Stimulated activated memory B cell treated with anti-CD40 and anti-IgM and Interleukin-4, amounts not matched to agents 10 μg/mL and 1 μg/mL and 100 μg/mL, for 72 hours (primary cell): ENCODE results near the gene DEFB124.
"Not testable (repeated sequence)": the region's sequence is repeated elsewhere in the genome, so short reads cannot be mapped to it uniquely, and the experiment has no call there.

ENCODE experiments used
- ATAC-seq: fragments of 150-1000 bp; cut with Tn5 transposase; 2 replicates; pipeline ENCODE4 v1.10.0; 2021
- H3K27ac Mint-ChIP-seq: one replicate; pipeline ENCODE4 v1.8.0; 2022; ENCODE audit warnings: mild to moderate bottlenecking, mixed read lengths
- H3K27me3 Mint-ChIP-seq: one replicate; pipeline ENCODE4 v1.8.0; 2022; ENCODE audit warnings: mixed read lengths
- H3K36me3 Mint-ChIP-seq: one replicate; pipeline ENCODE4 v1.8.0; 2022; ENCODE audit warnings: mixed read lengths
- H3K4me1 Mint-ChIP-seq: one replicate; pipeline ENCODE4 v1.8.0; 2022; ENCODE audit warnings: mixed read lengths
- H3K4me3 Mint-ChIP-seq: one replicate; pipeline ENCODE4 v1.8.0; 2022; ENCODE audit warnings: mild to moderate bottlenecking, moderate library complexity, mixed read lengths
- H3K9me3 Mint-ChIP-seq: one replicate; pipeline ENCODE4 v1.8.0; 2022; ENCODE audit warnings: mixed read lengths

Gene DEFB124

DNA sequence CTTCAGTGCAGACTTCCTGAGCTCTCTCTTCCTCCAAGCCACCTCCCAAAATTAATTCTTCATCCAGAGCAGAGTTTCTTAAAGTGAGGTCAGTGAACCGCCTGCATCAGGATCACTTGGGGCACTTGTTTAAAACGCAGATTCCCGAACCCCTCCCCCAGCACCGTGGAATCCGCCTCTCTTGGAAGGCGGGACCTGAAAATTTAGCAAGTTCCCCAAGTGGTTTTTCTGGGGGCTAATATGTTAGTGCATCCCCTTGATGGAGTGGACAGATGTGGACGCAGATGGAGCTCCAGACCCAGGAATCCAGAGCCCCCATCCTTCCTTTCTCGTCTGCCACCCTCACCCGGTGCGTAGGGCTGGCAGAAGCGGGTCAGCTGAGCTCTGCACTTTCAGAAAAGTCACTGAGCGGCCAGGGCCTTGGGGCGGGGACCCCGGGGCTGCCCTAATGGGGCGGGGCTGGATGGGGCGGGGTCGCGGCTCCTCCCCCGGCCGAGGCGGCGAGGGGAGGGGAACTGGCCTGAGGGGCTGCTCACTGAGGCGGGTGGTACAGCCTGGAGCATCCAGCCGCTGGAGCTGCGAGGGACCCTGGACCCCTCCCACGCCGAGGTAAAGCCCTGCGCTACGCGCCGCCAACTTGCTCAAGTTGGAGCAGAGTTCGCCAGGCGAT, at the start of gene DEFB124, which contains the start of gene REM1:
DEFB124 (minus strand) TSS at position 370 of the 670 bp plus-strand sequence. CDS start 2,114 bp downstream, outside the sequence.
REM1 (plus strand) TSS at position 531 of the 670 bp plus-strand sequence. CDS start 1,158 bp downstream, outside the sequence.
- peak within 1 kb of the TSS; percentile 25 for H3K4me3 Mint-ChIP-seq
- H3K9me3 Mint-ChIP-seq = no peaks in the 10 kb centered on the region
- peaks cover 32% of the 10 kb centered on the region for H3K4me1 Mint-ChIP-seq
- peak within 1 kb of the TSS; percentile 66 for H3K27ac Mint-ChIP-seq
- ATAC-seq = peak; percentile 31
- H3K27me3 Mint-ChIP-seq = peaks cover 44% of the 10 kb centered on the region
- no peaks in the 10 kb centered on the region for H3K36me3 Mint-ChIP-seq

- peaks cover 26% of the 10 kb centered on the region for H3K4me1 Mint-ChIP-seq
- peaks cover 38% of the 10 kb centered on the region for H3K36me3 Mint-ChIP-seq
- no peak for ATAC-seq
- no peaks in the 10 kb centered on the region for H3K9me3 Mint-ChIP-seq
- H3K27ac Mint-ChIP-seq = no peak overlapping the region
- H3K27me3 Mint-ChIP-seq = no peaks in the 10 kb centered on the region
- no peak overlapping the region for H3K4me3 Mint-ChIP-seq
These were observed 48.7 kb upstream of the DEFB124 start for GRCh38 chr20:31523361-31524283.

GRCh38 chr20:31522731-31523130, 47.8 kb upstream of the DEFB124 start:
- no peak overlapping the region for H3K27ac Mint-ChIP-seq
- H3K36me3 Mint-ChIP-seq = peaks cover 31% of the 10 kb centered on the region
- H3K4me3 Mint-ChIP-seq = no peak overlapping the region
- H3K9me3 Mint-ChIP-seq = no peaks in the 10 kb centered on the region
- H3K4me1 Mint-ChIP-seq = peaks cover 26% of the 10 kb centered on the region
- H3K27me3 Mint-ChIP-seq = no peaks in the 10 kb centered on the region
- no peak for ATAC-seq

- not testable (repeated sequence) for H3K4me3 Mint-ChIP-seq, H3K27me3 Mint-ChIP-seq, H3K9me3 Mint-ChIP-seq, ATAC-seq, H3K27ac Mint-ChIP-seq
- Mint-ChIP-seq H3K4me1 (peaks cover 26% of the 10 kb centered on the region), H3K36me3 (peaks cover 18% of the 10 kb centered on the region)
These were observed 46.3 kb upstream of the DEFB124 start for GRCh38 chr20:31521267-31521666.

GRCh38 chr20:31517373-31517772, 42.4 kb upstream of the DEFB124 start:
- Mint-ChIP-seq H3K27ac (no peak overlapping the region), H3K4me3 (no peak overlapping the region), H3K9me3 (no peaks in the 10 kb centered on the region), H3K36me3 (peaks cover 7% of the 10 kb centered on the region), H3K27me3 (no peaks in the 10 kb centered on the region), H3K4me1 (peaks cover 26% of the 10 kb centered on the region)
- no peak for ATAC-seq

GRCh38 chr20:31516651-31517050, 41.7 kb upstream of the DEFB124 start:
- Mint-ChIP-seq H3K36me3 (peaks cover 7% of the 10 kb centered on the region), H3K9me3 (no peaks in the 10 kb centered on the region)
- no peak for ATAC-seq

GRCh38 chr20:31516166-31516565, 41.2 kb upstream of the DEFB124 start:
- no peak for ATAC-seq
- Mint-ChIP-seq H3K4me1 (peaks cover 22% of the 10 kb centered on the region), H3K36me3 (peaks cover 7% of the 10 kb centered on the region)

More at GRCh38 chr20:31516651-31517050, 41.7 kb upstream of the DEFB124 start:
- no peaks in the 10 kb centered on the region for H3K27me3 Mint-ChIP-seq
- H3K4me1 Mint-ChIP-seq = peaks cover 22% of the 10 kb centered on the region
- H3K27ac Mint-ChIP-seq = no peak overlapping the region
- no peak overlapping the region for H3K4me3 Mint-ChIP-seq

GRCh38 chr20:31515775-31516107, 40.8 kb upstream of the DEFB124 start:
- no peak for ATAC-seq
- Mint-ChIP-seq H3K4me3 (no peak overlapping the region), H3K27me3 (no peaks in the 10 kb centered on the region), H3K4me1 (peaks cover 21% of the 10 kb centered on the region), H3K9me3 (no peaks in the 10 kb centered on the region), H3K27ac (no peak overlapping the region), H3K36me3 (peaks cover 7% of the 10 kb centered on the region)

More at GRCh38 chr20:31516166-31516565, 41.2 kb upstream of the DEFB124 start:
- Mint-ChIP-seq H3K27ac (no peak overlapping the region), H3K9me3 (no peaks in the 10 kb centered on the region), H3K27me3 (no peaks in the 10 kb centered on the region), H3K4me3 (no peak overlapping the region)

DNA sequence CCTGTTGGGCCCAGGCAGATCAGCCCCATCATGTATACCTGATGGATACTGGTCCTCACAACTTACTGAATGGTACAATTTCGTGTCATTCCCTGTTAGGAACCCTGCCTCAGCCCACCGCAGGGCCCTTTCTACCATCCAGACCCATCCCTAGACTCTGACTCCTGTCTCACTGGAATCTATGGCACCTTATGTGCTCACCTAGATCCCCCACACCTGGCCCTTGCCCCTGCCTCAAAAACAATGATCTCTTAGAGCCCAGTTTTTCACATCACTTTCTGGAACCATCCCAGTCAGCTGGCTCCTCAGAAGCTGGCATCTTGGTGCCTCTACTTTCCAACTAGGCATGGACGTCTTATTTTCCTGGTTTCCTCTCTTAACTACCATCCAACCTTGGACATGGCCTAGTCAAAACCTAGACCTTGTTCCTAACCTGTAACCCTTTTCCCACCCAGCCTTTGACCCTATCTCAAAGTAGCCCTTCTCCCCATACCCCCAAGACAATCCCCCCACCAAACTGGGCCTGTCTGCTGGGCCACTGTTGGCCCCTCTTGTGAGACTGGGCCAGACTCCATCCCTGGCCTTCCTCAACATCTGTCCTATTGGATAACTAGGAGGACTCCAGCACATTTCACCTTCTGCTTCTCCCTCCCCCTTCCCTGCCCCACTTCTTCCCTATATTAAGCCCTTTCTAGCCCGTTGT, 40.3 kb upstream of the DEFB124 start:
- Mint-ChIP-seq H3K27ac (no peak overlapping the region), H3K27me3 (no peaks in the 10 kb centered on the region), H3K36me3 (peaks cover 7% of the 10 kb centered on the region), H3K4me1 (peaks cover 16% of the 10 kb centered on the region), H3K9me3 (no peaks in the 10 kb centered on the region), H3K4me3 (no peak overlapping the region)
- no peak for ATAC-seq

DNA sequence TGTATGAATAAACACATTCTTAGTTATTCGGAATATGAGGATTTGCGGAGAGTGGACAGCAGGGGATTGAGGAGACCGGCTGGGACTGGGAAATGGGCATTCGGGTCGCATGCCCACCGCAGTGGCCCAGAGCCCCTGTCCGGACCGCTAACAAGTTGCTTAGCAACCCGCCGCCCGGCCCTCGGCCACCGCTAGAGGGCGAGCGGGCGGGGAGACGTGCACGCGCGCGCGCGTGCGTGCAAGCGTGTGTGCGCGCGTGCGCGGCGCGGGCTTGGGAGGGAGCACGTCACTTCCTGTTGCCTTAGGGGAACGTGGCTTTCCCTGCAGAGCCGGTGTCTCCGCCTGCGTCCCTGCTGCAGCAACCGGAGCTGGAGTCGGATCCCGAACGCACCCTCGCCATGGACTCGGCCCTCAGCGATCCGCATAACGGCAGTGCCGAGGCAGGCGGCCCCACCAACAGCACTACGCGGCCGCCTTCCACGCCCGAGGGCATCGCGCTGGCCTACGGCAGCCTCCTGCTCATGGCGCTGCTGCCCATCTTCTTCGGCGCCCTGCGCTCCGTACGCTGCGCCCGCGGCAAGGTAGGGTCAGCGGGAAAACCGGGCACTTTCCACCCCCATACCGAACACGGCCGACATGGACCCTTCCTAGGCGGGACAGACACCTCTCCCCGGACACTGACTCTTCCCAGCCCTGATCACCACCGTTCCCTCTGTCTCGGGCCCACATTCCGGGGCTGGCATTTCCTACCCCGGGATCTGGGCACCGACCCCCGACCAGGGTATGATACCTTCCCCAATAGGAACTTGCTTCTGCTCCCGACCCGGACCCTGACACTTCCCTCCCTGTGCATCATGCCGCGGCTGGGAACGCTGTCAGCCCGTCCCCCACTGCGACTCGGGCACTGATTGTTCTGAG, 39.5 kb upstream of the DEFB124 start, which contains the start of gene HM13:
HM13 (plus strand) TSS at position 289 of the 918 bp plus-strand sequence; CDS start at position 399, 110 bp downstream.
- peaks cover 11% of the 10 kb centered on the region for H3K4me1 Mint-ChIP-seq
- H3K36me3 Mint-ChIP-seq = peaks cover 5% of the 10 kb centered on the region
- no peak within 1 kb of the TSS for H3K4me3 Mint-ChIP-seq
- peak; percentile 95 for ATAC-seq
- H3K27me3 Mint-ChIP-seq = peaks cover 1% of the 10 kb centered on the region
- H3K27ac Mint-ChIP-seq = no peak within 1 kb of the TSS
- H3K9me3 Mint-ChIP-seq = no peaks in the 10 kb centered on the region

- Mint-ChIP-seq H3K9me3 (no peaks in the 10 kb centered on the region), H3K4me3 (no peak overlapping the region), H3K36me3 (no peaks in the 10 kb centered on the region), H3K27me3 (peaks cover 33% of the 10 kb centered on the region), H3K4me1 (peaks cover under 1% of the 10 kb centered on the region), H3K27ac (no peak overlapping the region)
- ATAC-seq = no peak
These were observed 33.8 kb upstream of the DEFB124 start for GRCh38 chr20:31508517-31509244.

DNA sequence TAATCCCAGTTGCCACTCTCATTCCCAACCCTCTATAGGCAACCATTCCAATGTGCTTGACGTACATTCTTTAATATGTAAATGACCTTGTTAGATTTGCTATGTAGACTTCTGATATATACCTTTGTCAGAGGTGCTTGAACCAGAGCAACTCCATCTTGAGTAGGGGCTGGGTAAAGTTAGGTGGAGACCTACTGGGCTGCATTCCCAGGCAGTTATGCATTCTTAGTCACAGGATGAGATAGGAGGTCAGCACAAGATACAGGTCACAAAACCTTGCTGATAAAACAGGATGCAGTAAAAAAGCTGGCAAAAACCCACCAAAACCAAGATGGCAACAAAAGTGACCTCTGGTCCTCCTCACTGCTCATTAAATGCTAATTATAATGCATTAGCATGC, 31.0 kb upstream of the DEFB124 start:
- Mint-ChIP-seq H3K4me3 (no peak overlapping the region), H3K27ac (no peak overlapping the region), H3K36me3 (no peaks in the 10 kb centered on the region), H3K9me3 (no peaks in the 10 kb centered on the region), H3K27me3 (peaks cover 38% of the 10 kb centered on the region), H3K4me1 (no peaks in the 10 kb centered on the region)
- no peak for ATAC-seq

GRCh38 chr20:31502884-31503673, 28.2 kb upstream of the DEFB124 start:
- not testable (repeated sequence) for H3K4me3 Mint-ChIP-seq

More at GRCh38 chr20:31502884-31503673, 28.2 kb upstream of the DEFB124 start:
- not testable (repeated sequence) for H3K27ac Mint-ChIP-seq, H3K9me3 Mint-ChIP-seq, H3K4me1 Mint-ChIP-seq, H3K36me3 Mint-ChIP-seq
- ATAC-seq = peak; percentile 88
- H3K27me3 Mint-ChIP-seq = peaks cover 40% of the 10 kb centered on the region
